ENCODE measurements around the gene IREB2. TPM values are rescaled to one million over a fixed set of nuclear protein-coding genes. Genes with fewer than 3 reads are reported as not detected.
"Not testable (repeated sequence)": the region's sequence is repeated elsewhere in the genome, so short reads cannot be mapped to it uniquely, and the experiment has no call there.

Gene IREB2
- total RNA-seq, 4 donors from 2014 or later = 17.2 to 35.3 (median 25.1) TPM

GRCh38 chr15:78399091-78399490 is 38.9 kb upstream of the IREB2 start:
- TF ChIP-seq CTCF (IDR thresholded peaks at IDR 0.05) (no peak), POLR2A (IDR thresholded peaks at IDR 0.05) (no peak)
- Histone ChIP-seq H3K36me3 (no peaks in the 10 kb centered on the region), H3K4me3 (no peak overlapping the region), H3K9me3 (no peaks in the 10 kb centered on the region), H3K27me3 (peaks cover 0 to 30% (median 0%) of the 10 kb centered on the region in 4 donors), H3K4me1 (peaks cover 0 to 21% (median 6%) of the 10 kb centered on the region in 3 donors), H3K27ac (no peak overlapping the region)
- WGBS, 2 donors = 56 to 58% methylated on average over 4 to 9 of the region's 9 CpGs
- intact Hi-C loops (cut with DNase I) = no loop called here
- DNase-seq = no peak

- intact Hi-C loops (cut with DNase I) = no loop called here
- DNase-seq = no peak
- peaks cover 0 to 41% (median 0%) of the 10 kb centered on the region in 4 donors for H3K27me3 ChIP-seq
- H3K36me3 ChIP-seq = no peaks in the 10 kb centered on the region
- WGBS, 2 donors = 45 to 62% methylated on average over 9 of the region's 9 CpGs
- no peak overlapping the region for H3K4me3 ChIP-seq
- peaks cover 0 to 12% (median 2%) of the 10 kb centered on the region in 3 donors for H3K4me1 ChIP-seq
- TF ChIP-seq POLR2A (IDR thresholded peaks at IDR 0.05) (no peak), CTCF (IDR thresholded peaks at IDR 0.05) (no peak)
- H3K9me3 ChIP-seq = no peaks in the 10 kb centered on the region
- H3K27ac ChIP-seq = no peak overlapping the region
Measured at GRCh38 chr15:78402061-78402610, 35.9 kb upstream of the IREB2 start.

GRCh38 chr15:78404125-78404524 is 33.9 kb upstream of the IREB2 start:
- Histone ChIP-seq H3K9me3 (no peaks in the 10 kb centered on the region), H3K27me3 (peaks cover 0 to 41% (median 0%) of the 10 kb centered on the region in 4 donors), H3K27ac (no peak overlapping the region), H3K36me3 (no peaks in the 10 kb centered on the region), H3K4me3 (no peak overlapping the region), H3K4me1 (peaks cover 0 to 5% (median 0%) of the 10 kb centered on the region in 3 donors)
- 68 to 89% methylated on average over 3 of the region's 3 CpGs for WGBS, 2 donors
- DNase-seq = no peak
- intact Hi-C loops (cut with DNase I) = no loop called here
- TF ChIP-seq CTCF (IDR thresholded peaks at IDR 0.05) = no peak
- no peak for TF ChIP-seq POLR2A (IDR thresholded peaks at IDR 0.05)

- H3K4me1 ChIP-seq; H3K9me3 ChIP-seq; H3K27ac ChIP-seq; H3K36me3 ChIP-seq; DNase-seq; intact Hi-C loops (cut with DNase I); H3K4me3 ChIP-seq: not testable (repeated sequence)
- WGBS, 2 donors = 88% methylated on average over 7 of the region's 7 CpGs
- peaks cover 0 to 41% (median 0%) of the 10 kb centered on the region in 4 donors for H3K27me3 ChIP-seq
Measured at GRCh38 chr15:78404796-78405195, 33.2 kb upstream of the IREB2 start.

- Histone ChIP-seq H3K9me3 (no peaks in the 10 kb centered on the region), H3K4me1 (no peaks in the 10 kb centered on the region), H3K36me3 (no peaks in the 10 kb centered on the region), H3K4me3 (no peak overlapping the region), H3K27me3 (peaks cover 0 to 41% (median 0%) of the 10 kb centered on the region in 4 donors), H3K27ac (no peak overlapping the region)
- no peak for TF ChIP-seq POLR2A (IDR thresholded peaks at IDR 0.05)
- no peak for TF ChIP-seq CTCF (IDR thresholded peaks at IDR 0.05)
- intact Hi-C loops (cut with DNase I) = no loop called here
- WGBS, 2 donors = 68% methylated on average over 17 of the region's 26 CpGs; no CpG with 5 or more reads in 1 of the 2 donors
- no peak for DNase-seq
Measured at GRCh38 chr15:78405336-78405924, 32.6 kb upstream of the IREB2 start.
